NCI-H2107 treated with DMSO at 0.1 percent for 48 hours (cell line): ENCODE data around the gene MSMB.
"Not testable (repeated sequence)": the region's sequence is repeated elsewhere in the genome, so short reads cannot be mapped to it uniquely, and the experiment has no call there.

ENCODE experiments used
- DNase-seq: peaks from one replicate; lab custom pipeline; 2025; ENCODE audit not compliant: unreplicated experiment; lab: John Stamatoyannopoulos, UW

MSMB gene

GRCh38 chr10:46046261-46046660, at the start of gene MSMB:
MSMB (minus strand) TSS chr10:46046269; CDS start chr10:46046237, 32 bp downstream.
- no peak for DNase-seq

DNA sequence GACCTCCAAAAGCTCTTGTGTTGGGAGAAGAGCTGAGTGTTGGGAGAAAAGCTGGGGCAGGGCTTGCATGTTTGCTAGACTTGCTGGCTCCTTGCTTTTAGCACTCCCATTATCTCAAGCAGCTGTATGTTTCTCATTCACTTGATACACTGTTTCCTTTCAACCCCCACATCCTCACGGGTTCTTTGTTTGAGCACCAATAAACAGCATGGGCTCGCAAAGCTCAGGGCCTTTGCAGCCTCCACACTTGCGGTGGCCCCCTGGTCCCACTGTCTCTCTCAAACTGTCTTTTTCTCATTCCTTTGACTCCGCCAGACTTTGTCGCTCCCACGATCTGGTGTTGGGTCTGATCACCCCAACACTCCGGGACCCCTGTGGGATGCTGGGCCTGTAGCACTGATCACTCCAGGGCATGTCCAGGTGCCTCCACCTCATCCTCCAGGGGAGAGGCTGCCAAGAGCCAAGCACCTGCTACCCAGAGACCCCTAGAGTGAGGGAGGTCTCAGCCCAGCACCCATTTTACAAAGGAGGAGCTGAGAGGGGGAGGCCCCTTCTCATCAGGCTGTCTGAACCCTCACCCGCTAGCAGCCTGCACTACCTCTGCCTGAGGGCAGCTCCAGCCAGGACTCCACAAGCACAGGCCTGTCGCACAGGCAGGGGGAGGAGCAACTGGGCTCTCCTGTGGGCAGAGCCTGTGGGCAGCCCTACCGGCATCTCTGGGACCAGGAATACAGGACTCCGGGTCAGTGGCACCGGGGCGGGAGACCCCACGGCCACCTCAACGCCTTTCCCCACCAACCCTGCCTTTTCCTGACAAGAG, 49.1 kb upstream of the MSMB start:
- DNase-seq, result no peak

- DNase-seq, result no peak
Observed at GRCh38 chr10:46094197-46094500, 48.1 kb upstream of the MSMB start.

GRCh38 chr10:46093316-46094196, 47.5 kb upstream of the MSMB start:
- DNase-seq, result not testable (repeated sequence)

GRCh38 chr10:46092524-46093081, 46.5 kb upstream of the MSMB start:
- no peak for DNase-seq

- no peak for DNase-seq
Observed at GRCh38 chr10:46091828-46092523, 45.9 kb upstream of the MSMB start.

GRCh38 chr10:46091080-46091827, 45.2 kb upstream of the MSMB start:
- DNase-seq, result no peak

DNA sequence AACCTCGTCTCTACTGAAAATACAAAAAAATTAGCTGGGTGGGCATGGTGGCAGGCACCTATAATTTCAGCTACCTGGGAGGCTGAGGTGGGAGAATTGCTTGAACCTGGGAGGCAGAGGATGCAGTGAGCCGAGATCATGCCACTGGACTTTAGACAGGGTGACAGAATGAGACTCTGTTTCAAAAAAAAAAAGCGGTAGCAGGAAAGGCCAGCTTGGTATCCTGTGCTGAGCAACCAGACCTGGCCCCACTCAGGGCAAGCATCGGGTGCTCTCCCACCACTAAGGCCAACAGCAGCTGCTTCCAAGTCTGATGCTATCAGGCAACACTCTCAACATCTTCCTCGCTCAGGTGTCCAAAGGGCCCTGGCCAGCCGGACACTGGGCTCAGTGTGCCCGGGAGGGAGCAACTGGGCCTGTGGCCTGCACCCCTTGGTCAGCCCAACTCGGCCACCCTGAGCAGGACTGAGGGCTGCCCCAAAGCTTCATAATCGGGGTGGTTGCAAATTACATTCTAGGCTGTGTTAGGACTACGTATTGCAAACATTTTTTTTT, 44.3 kb upstream of the MSMB start:
- DNase-seq, result no peak

DNA sequence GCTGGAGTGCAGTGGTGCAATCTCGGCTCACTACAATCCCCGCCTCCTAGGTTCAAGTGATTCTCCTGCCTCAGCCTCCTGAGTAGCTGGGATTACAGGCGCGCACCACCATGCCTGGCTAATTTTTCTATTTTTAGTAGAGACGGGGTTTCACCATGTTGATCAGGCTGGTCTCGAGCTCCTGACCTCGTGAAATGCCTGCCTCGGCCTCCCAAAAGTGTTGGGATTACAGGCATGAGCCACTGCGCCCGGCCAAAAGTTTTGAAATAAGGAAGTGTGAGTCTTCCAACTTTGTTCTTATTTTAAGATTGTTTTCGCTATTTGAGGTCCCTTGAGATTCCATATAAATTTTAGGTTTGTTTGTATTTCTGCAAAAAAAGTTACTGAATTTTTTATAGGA, 41.3 kb upstream of the MSMB start:
- not testable (repeated sequence) for DNase-seq

- no peak for DNase-seq
Observed at GRCh38 chr10:46084321-46085165, 38.5 kb upstream of the MSMB start.

GRCh38 chr10:46080886-46081285, 34.8 kb upstream of the MSMB start:
- no peak for DNase-seq

GRCh38 chr10:46079831-46080585, 33.9 kb upstream of the MSMB start:
- no peak for DNase-seq

GRCh38 chr10:46077731-46078413, 31.8 kb upstream of the MSMB start:
- no peak for DNase-seq

- DNase-seq, result no peak
Observed at GRCh38 chr10:46077141-46077554, 31.1 kb upstream of the MSMB start.

- no peak for DNase-seq
Observed at GRCh38 chr10:46075869-46076268, 29.8 kb upstream of the MSMB start.

- no peak for DNase-seq
Observed at GRCh38 chr10:46074196-46074946, 28.3 kb upstream of the MSMB start.

GRCh38 chr10:46073564-46073963, 27.5 kb upstream of the MSMB start:
- DNase-seq, result no peak
